H9 (cell line): Measurements from ENCODE around the gene MKI67. TPM values are rescaled to one million over a fixed set of nuclear protein-coding genes. Genes with fewer than 3 reads are reported as not detected.

Source experiments
- DNase-seq: peaks from one replicate; pipeline ENCODE4 v3.0.0-alpha.2; 2017
- H2AFZ ChIP-seq: one replicate; pipeline ENCODE4 v1.6.1; 2013; ENCODE audit warnings: mild to moderate bottlenecking, low read length, control low read depth, moderate library complexity
- H2AK5ac ChIP-seq: 2 replicates; pipeline ENCODE4 v1.6.1; 2013; ENCODE audit warnings: low read length, control low read depth, mixed read lengths; ENCODE audit not compliant: insufficient read length
- H2BK120ac ChIP-seq: one replicate; pipeline ENCODE4 v1.6.1; 2013; ENCODE audit warnings: low read depth, mild to moderate bottlenecking, low read length, control low read depth, inconsistent platforms; ENCODE audit not compliant: poor library complexity, severe bottlenecking
- H2BK12ac ChIP-seq: 2 replicates; pipeline ENCODE4 v1.6.1; 2013; ENCODE audit warnings: low read length, control low read depth, mixed read lengths, low read depth; ENCODE audit not compliant: insufficient read length
- H2BK15ac ChIP-seq: 2 replicates; pipeline ENCODE4 v1.6.1; 2013; ENCODE audit warnings: low read depth, low read length, control low read depth
- H2BK20ac ChIP-seq: one replicate; pipeline ENCODE4 v1.6.1; 2013; ENCODE audit warnings: low read depth, mild to moderate bottlenecking, low read length, control low read depth, inconsistent platforms; ENCODE audit not compliant: poor library complexity, severe bottlenecking
- H2BK5ac ChIP-seq: 2 replicates; pipeline ENCODE4 v1.6.1; 2013; ENCODE audit warnings: low read length, control low read depth, mixed read lengths; ENCODE audit not compliant: insufficient read length
- H3K14ac ChIP-seq: 2 replicates; pipeline ENCODE4 v1.6.1; 2013; ENCODE audit warnings: low read length, control low read depth; ENCODE audit not compliant: insufficient read depth
- H3K18ac ChIP-seq: 2 replicates; pipeline ENCODE4 v1.6.1; 2013; ENCODE audit warnings: low read depth, mild to moderate bottlenecking, mixed read lengths, low read length, control low read depth; ENCODE audit not compliant: insufficient read length
- H3K23ac ChIP-seq: 2 replicates; pipeline ENCODE4 v1.6.1; 2013; ENCODE audit warnings: low read length, control low read depth, mixed read lengths, low read depth; ENCODE audit not compliant: insufficient read length
- H3K23me2 ChIP-seq: 2 replicates; pipeline ENCODE4 v1.6.1; 2013; ENCODE audit warnings: low read depth, mild to moderate bottlenecking, mixed read lengths, low read length, control low read depth; ENCODE audit not compliant: insufficient read length, poor library complexity, severe bottlenecking
- H3K27ac ChIP-seq: 2 replicates; pipeline ENCODE4 v1.5.1; 2013; ENCODE audit warnings: low read length, control low read depth, mixed read lengths, low read depth; ENCODE audit not compliant: insufficient read length
- H3K27me3 ChIP-seq: 2 replicates; pipeline ENCODE4 v1.6.1; 2013; ENCODE audit warnings: low read length, control low read depth, inconsistent platforms; ENCODE audit not compliant: insufficient read depth
- H3K4ac ChIP-seq: 2 replicates; pipeline ENCODE4 v1.6.1; 2013; ENCODE audit warnings: low read depth, mild to moderate bottlenecking, control low read depth, inconsistent platforms, low read length, moderate library complexity
- H3K4me1 ChIP-seq: 2 replicates; pipeline ENCODE4 v1.6.1; 2013; ENCODE audit warnings: low read length, control low read depth, inconsistent platforms; ENCODE audit not compliant: insufficient read depth
- H3K4me2 ChIP-seq: 2 replicates; pipeline ENCODE4 v1.6.1; 2013; ENCODE audit warnings: low read length, control low read depth, mixed read lengths; ENCODE audit not compliant: insufficient read length, insufficient read depth
- H3K56ac ChIP-seq: 2 replicates; pipeline ENCODE4 v1.6.1; 2013; ENCODE audit warnings: low read depth, mild to moderate bottlenecking, mixed read lengths, low read length, control low read depth; ENCODE audit not compliant: insufficient read length
- H3K79me1 ChIP-seq: 2 replicates; pipeline ENCODE4 v1.6.1; 2013; ENCODE audit warnings: low read depth, mild to moderate bottlenecking, moderate library complexity, low read length, control low read depth, inconsistent platforms; ENCODE audit not compliant: insufficient read depth, poor library complexity, severe bottlenecking
- H3K79me2 ChIP-seq: 2 replicates; pipeline ENCODE4 v1.6.1; 2013; ENCODE audit warnings: low read length, control low read depth, inconsistent platforms; ENCODE audit not compliant: insufficient read depth
- H3K9ac ChIP-seq: 2 replicates; pipeline ENCODE4 v1.6.1; 2013; ENCODE audit warnings: low read length, control low read depth, mixed read lengths; ENCODE audit not compliant: insufficient read length; ENCODE audit errors: extremely low read depth
- H3K9me3 ChIP-seq: one replicate; pipeline ENCODE4 v1.6.1; 2013; ENCODE audit warnings: low read depth, low read length, inconsistent platforms; ENCODE audit not compliant: control insufficient read depth
- H3T11ph ChIP-seq: one replicate; pipeline ENCODE4 v1.6.1; 2013; ENCODE audit warnings: mild to moderate bottlenecking, low read length, control low read depth, inconsistent platforms
- H4K20me1 ChIP-seq: one replicate; pipeline ENCODE4 v1.6.1; 2013; ENCODE audit not compliant: control insufficient read depth, insufficient read length, insufficient read depth
- H4K5ac ChIP-seq: 2 replicates; pipeline ENCODE4 v1.6.1; 2013; ENCODE audit warnings: low read depth, mild to moderate bottlenecking, mixed read lengths, low read length, control low read depth; ENCODE audit not compliant: insufficient read length
- H4K8ac ChIP-seq: replicated peaks from 2 replicates; pipeline ENCODE4 v1.6.1; 2013; ENCODE audit warnings: low read length, control low read depth, mixed read lengths, low read depth; ENCODE audit not compliant: insufficient read length
- H4K91ac ChIP-seq: 2 replicates; pipeline ENCODE4 v1.6.1; 2013; ENCODE audit warnings: low read depth, mild to moderate bottlenecking, moderate library complexity, mixed read lengths, low read length, control low read depth; ENCODE audit not compliant: insufficient read length
- H3K27ac Mint-ChIP-seq, 3 experiments: 2 replicates in 2 of 3; 3 replicates in 1 of 3; pipeline ENCODE4 v1.8.0; 2020 to 2021; ENCODE audit warnings: mixed read lengths in 3 of 3, mild to moderate bottlenecking in 1 of 3, moderate library complexity in 1 of 3
- H3K27me3 Mint-ChIP-seq: 2 replicates; pipeline ENCODE4 v1.8.0; 2021; ENCODE audit warnings: low read depth, mild to moderate bottlenecking, moderate library complexity, mixed read lengths
- H3K36me3 Mint-ChIP-seq, 3 experiments: 2 replicates in 2 of 3; 3 replicates in 1 of 3; pipeline ENCODE4 v1.8.0; 2020 to 2021; ENCODE audit warnings: low read depth in 3 of 3, mixed read lengths in 3 of 3; ENCODE audit not compliant: insufficient read depth in 1 of 3
- H3K4me1 Mint-ChIP-seq, 2 experiments: 2 replicates each; pipeline ENCODE4 v1.8.0; 2020; ENCODE audit warnings: mixed read lengths in 2 of 2
- H3K4me3 Mint-ChIP-seq, 2 experiments: 2 replicates in 1 of 2; 3 replicates in 1 of 2; pipeline ENCODE4 v1.8.0; 2020 to 2021; ENCODE audit warnings: mild to moderate bottlenecking in 2 of 2, mixed read lengths in 2 of 2, moderate library complexity in 1 of 2
- H3K9me3 Mint-ChIP-seq, 2 experiments: 2 replicates in 1 of 2; 3 replicates in 1 of 2; pipeline ENCODE4 v1.8.0; 2020; ENCODE audit warnings: mild to moderate bottlenecking in 2 of 2, mixed read lengths in 2 of 2, moderate library complexity in 1 of 2
- CTCF ChIP-seq: fragments of 200-600 bp; sonication (generic); conservative IDR thresholded peaks from 3 replicates; pipeline ENCODE4 v1.8.0; 2021; ENCODE audit warnings: antibody characterized with exemption, mild to moderate bottlenecking
- WGBS: extraction: QIAGEN DNeasy Blood & Tissue Kit; methylation state at CpG from one replicate; pipeline ENCODE4 v1.1.7; 2013; ENCODE audit warnings: missing lambda C conversion rate, low lambda C conversion rate, mixed read lengths; ENCODE audit not compliant: insufficient read length; ENCODE audit errors: extremely low coverage; 5-methylcytosine and 5-hydroxymethylcytosine counted together
- total RNA-seq: library from RNA; stranded (reverse); gene quantifications from 2 replicates; pipeline ENCODE4 v1.2.1, GENCODE V29; 2021

Gene MKI67
- total RNA-seq, 1 experiment from 2014 or later: 108 TPM

GRCh38 chr10:128054163-128054970, 71.9 kb downstream of the MKI67 start:
- Histone ChIP-seq H3K9me3 (no peaks in the 10 kb centered on the region), H3K4me2 (no peak overlapping the region), H3K79me1 (no peaks in the 10 kb centered on the region), H4K20me1 (no peaks in the 10 kb centered on the region), H3K4me1 (no peaks in the 10 kb centered on the region), H3K27me3 (no peaks in the 10 kb centered on the region), H2BK20ac (no peak overlapping the region), H3K14ac (no peak overlapping the region), H2BK5ac (no peak overlapping the region), H3K56ac (no peak overlapping the region), H2BK15ac (no peak overlapping the region), H3K23me2 (no peaks in the 10 kb centered on the region), H3K79me2 (no peaks in the 10 kb centered on the region), H4K8ac (no peak overlapping the region), H3K27ac (no peak overlapping the region), H3K4ac (no peak overlapping the region), H4K5ac (no peak overlapping the region), H4K91ac (no peak overlapping the region), H2AFZ (no peak overlapping the region), H2AK5ac (no peak overlapping the region), H3K9ac (no peak overlapping the region), H3T11ph (no peak overlapping the region), H3K18ac (no peak overlapping the region), H2BK120ac (no peak overlapping the region), H3K23ac (no peak overlapping the region), H2BK12ac (no peak overlapping the region)
- H3K27me3 Mint-ChIP-seq: no peaks in the 10 kb centered on the region
- no peak for TF ChIP-seq CTCF
- no peaks in the 10 kb centered on the region for H3K36me3 Mint-ChIP-seq
- no CpG with 5 or more reads among the region's 16 CpGs for WGBS
- peaks cover 2 to 3% of the 10 kb centered on the region in 2 experiments; a peak in 1 of 4 replicates for H3K4me1 Mint-ChIP-seq
- no peak overlapping the region for H3K4me3 Mint-ChIP-seq
- H3K9me3 Mint-ChIP-seq: no peaks in the 10 kb centered on the region
- peak overlapping the region in 1 of 3 experiments; percentile 71; a peak in 1 of 7 replicates for H3K27ac Mint-ChIP-seq
- DNase-seq: no peak
